DND-41 (cell line): ENCODE measurements around the gene TOM1.

ENCODE experiments used
- ATAC-seq: fragments of 200-7000 bp; cut with Tn5 transposase; 3 replicates; pipeline ENCODE4 v1.9.1; 2021; ENCODE audit warnings: low read depth; ENCODE audit not compliant: insufficient read depth
- DNase-seq: peaks from one replicate; pipeline ENCODE4 v3.0.0-alpha.2; 2020
- H2AFZ ChIP-seq: 2 replicates; pipeline ENCODE4 v1.6.0; 2012; ENCODE audit warnings: low read depth, low read length
- H3K27ac ChIP-seq: 2 replicates; pipeline ENCODE4 v1.5.1; 2012; ENCODE audit warnings: low read length, inconsistent platforms
- H3K27me3 ChIP-seq: fragments of 200-600 bp; sonication (generic); 2 replicates; pipeline ENCODE4 v1.6.0; 2012; ENCODE audit warnings: low read length, mild to moderate bottlenecking, inconsistent platforms; ENCODE audit not compliant: insufficient read depth, poor library complexity
- H3K36me3 ChIP-seq: 2 replicates; pipeline ENCODE4 v1.5.1; 2012; ENCODE audit warnings: low read length, inconsistent platforms; ENCODE audit not compliant: insufficient read depth
- H3K4me1 ChIP-seq: 2 replicates; pipeline ENCODE4 v1.5.1; 2012; ENCODE audit warnings: mild to moderate bottlenecking, low read length; ENCODE audit not compliant: insufficient read depth
- H3K4me2 ChIP-seq: 2 replicates; pipeline ENCODE4 v1.6.0; 2012; ENCODE audit warnings: mild to moderate bottlenecking, moderate library complexity, low read length, inconsistent platforms; ENCODE audit not compliant: insufficient read depth
- H3K4me3 ChIP-seq, 2 experiments: fragments of 200-600 bp in 1 of 2; shearing (Covaris generic) in 1 of 2; 2 replicates each; pipeline ENCODE4 v1.5.1; 2012 to 2016; ENCODE audit warnings: inconsistent platforms in 2 of 2, low read length in 2 of 2, mild to moderate bottlenecking in 2 of 2, low read depth in 1 of 2, moderate library complexity in 1 of 2
- H3K79me2 ChIP-seq: 2 replicates; pipeline ENCODE4 v1.6.0; 2012; ENCODE audit warnings: low read length, inconsistent platforms; ENCODE audit not compliant: insufficient read depth
- H3K9ac ChIP-seq: 2 replicates; pipeline ENCODE4 v1.6.0; 2012; ENCODE audit warnings: low read depth, mild to moderate bottlenecking, inconsistent platforms, low read length, moderate library complexity
- H3K9me3 ChIP-seq: 2 replicates; pipeline ENCODE4 v1.5.1; 2012; ENCODE audit warnings: low read length, moderate library complexity, mild to moderate bottlenecking, inconsistent platforms; ENCODE audit not compliant: insufficient read depth, severe bottlenecking
- H4K20me1 ChIP-seq: 2 replicates; pipeline ENCODE4 v1.6.0; 2012; ENCODE audit warnings: low read length; ENCODE audit not compliant: insufficient read depth
- EZH2 ChIP-seq: IDR thresholded peaks from 3 replicates; pipeline ENCODE4 v1.6.1; 2012; ENCODE audit warnings: borderline replicate concordance, low read depth, mild to moderate bottlenecking, moderate library complexity, low read length, inconsistent platforms; ENCODE audit not compliant: severe bottlenecking
- TF ChIP-seq, protein P1 (sequence below): IDR thresholded peaks from 2 replicates; pipeline ENCODE4 v1.5.1; 2012; ENCODE audit warnings: borderline replicate concordance, low read length, moderate library complexity, mild to moderate bottlenecking; ENCODE audit not compliant: poor library complexity, severe bottlenecking; ENCODE audit errors: extremely low read depth

The TOM1 gene

GRCh38 chr22:35264986-35265385 is 34.7 kb upstream of the TOM1 start:
- TF ChIP-seq, protein P1, sequence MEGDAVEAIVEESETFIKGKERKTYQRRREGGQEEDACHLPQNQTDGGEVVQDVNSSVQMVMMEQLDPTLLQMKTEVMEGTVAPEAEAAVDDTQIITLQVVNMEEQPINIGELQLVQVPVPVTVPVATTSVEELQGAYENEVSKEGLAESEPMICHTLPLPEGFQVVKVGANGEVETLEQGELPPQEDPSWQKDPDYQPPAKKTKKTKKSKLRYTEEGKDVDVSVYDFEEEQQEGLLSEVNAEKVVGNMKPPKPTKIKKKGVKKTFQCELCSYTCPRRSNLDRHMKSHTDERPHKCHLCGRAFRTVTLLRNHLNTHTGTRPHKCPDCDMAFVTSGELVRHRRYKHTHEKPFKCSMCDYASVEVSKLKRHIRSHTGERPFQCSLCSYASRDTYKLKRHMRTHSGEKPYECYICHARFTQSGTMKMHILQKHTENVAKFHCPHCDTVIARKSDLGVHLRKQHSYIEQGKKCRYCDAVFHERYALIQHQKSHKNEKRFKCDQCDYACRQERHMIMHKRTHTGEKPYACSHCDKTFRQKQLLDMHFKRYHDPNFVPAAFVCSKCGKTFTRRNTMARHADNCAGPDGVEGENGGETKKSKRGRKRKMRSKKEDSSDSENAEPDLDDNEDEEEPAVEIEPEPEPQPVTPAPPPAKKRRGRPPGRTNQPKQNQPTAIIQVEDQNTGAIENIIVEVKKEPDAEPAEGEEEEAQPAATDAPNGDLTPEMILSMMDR: no peak
- no peak for TF ChIP-seq EZH2
- no peak for DNase-seq
- H3K36me3 ChIP-seq: peaks cover 86% of the 10 kb centered on the region
- H3K9me3 ChIP-seq: no peaks in the 10 kb centered on the region
- no peak overlapping the region for H2AFZ ChIP-seq
- H3K27me3 ChIP-seq: no peaks in the 10 kb centered on the region
- H4K20me1 ChIP-seq: peaks cover 44% of the 10 kb centered on the region
- no peak overlapping the region for H3K4me3 ChIP-seq
- H3K79me2 ChIP-seq: peaks cover 86% of the 10 kb centered on the region
- H3K4me1 ChIP-seq: peaks cover 10% of the 10 kb centered on the region; the same call in 1 of the 2 replicates
- no peak for ATAC-seq
- peak overlapping the region; percentile 41; the same call in 1 of the 2 replicates for H3K4me2 ChIP-seq
- no peak overlapping the region for H3K27ac ChIP-seq
- H3K9ac ChIP-seq: no peak overlapping the region

GRCh38 chr22:35266277-35266676 is 33.4 kb upstream of the TOM1 start:
- DNase-seq: no peak

DNA sequence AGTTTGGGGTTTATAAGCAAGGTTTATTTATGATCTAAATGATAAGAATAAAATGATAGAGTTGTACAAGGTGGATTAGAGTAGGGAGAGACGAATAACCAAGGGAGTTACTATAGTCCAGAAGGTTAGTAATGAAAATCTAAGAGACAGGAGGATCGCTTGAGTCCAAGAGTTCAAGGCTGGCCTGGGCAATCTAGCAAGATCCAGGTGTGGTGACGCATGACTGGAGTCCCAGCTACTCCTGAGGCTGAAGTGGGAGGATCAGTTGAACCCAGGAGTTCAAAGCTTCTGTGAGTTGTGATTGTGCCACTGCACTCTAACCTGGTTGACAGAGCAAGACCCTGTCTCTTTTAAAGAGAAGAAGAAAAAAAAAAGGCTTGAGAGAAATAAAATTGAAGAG is 30.1 kb upstream of the TOM1 start:
- Histone ChIP-seq H3K4me1 (peaks cover 8% of the 10 kb centered on the region), H3K27ac (no peak overlapping the region), H2AFZ (no peak overlapping the region), H3K36me3 (peaks cover 88% of the 10 kb centered on the region), H4K20me1 (peaks cover 58% of the 10 kb centered on the region), H3K9me3 (no peaks in the 10 kb centered on the region), H3K79me2 (peaks cover 87% of the 10 kb centered on the region), H3K27me3 (no peaks in the 10 kb centered on the region), H3K4me3 (no peak overlapping the region), H3K9ac (no peak overlapping the region), H3K4me2 (no peak overlapping the region)
- TF ChIP-seq, protein P1: no peak
- no peak for TF ChIP-seq EZH2
- DNase-seq: no peak
- no peak for ATAC-seq

More at GRCh38 chr22:35266277-35266676, 33.4 kb upstream of the TOM1 start:
- Histone ChIP-seq H3K79me2 (peaks cover 85% of the 10 kb centered on the region), H2AFZ (no peak overlapping the region), H3K36me3 (peaks cover 90% of the 10 kb centered on the region), H3K27me3 (no peaks in the 10 kb centered on the region), H3K4me1 (peaks cover 6% of the 10 kb centered on the region; the same call in 1 of the 2 replicates), H3K4me3 (no peak overlapping the region), H3K27ac (no peak overlapping the region), H3K9me3 (no peaks in the 10 kb centered on the region), H3K4me2 (no peak overlapping the region), H4K20me1 (peaks cover 50% of the 10 kb centered on the region), H3K9ac (no peak overlapping the region)
- no peak for TF ChIP-seq EZH2
- ATAC-seq: no peak

GRCh38 chr22:35274154-35274871 is 25.4 kb upstream of the TOM1 start:
- Histone ChIP-seq H3K27ac (no peak overlapping the region), H3K79me2 (peaks cover 91% of the 10 kb centered on the region), H3K4me1 (peaks cover 2% of the 10 kb centered on the region; the same call in 1 of the 2 replicates), H3K4me2 (no peak overlapping the region), H3K4me3 (no peak overlapping the region), H3K27me3 (no peaks in the 10 kb centered on the region), H4K20me1 (peaks cover 45% of the 10 kb centered on the region), H3K9ac (no peak overlapping the region), H3K9me3 (no peaks in the 10 kb centered on the region), H2AFZ (no peak overlapping the region), H3K36me3 (peaks cover 79% of the 10 kb centered on the region)
- ATAC-seq (no peak; the same call in 2 of the 3 replicates), DNase-seq (no peak)
- TF ChIP-seq, protein P1: no peak
- no peak for TF ChIP-seq EZH2
